NT2/D1 (cell line): ENCODE results near the gene KIAA1549.
"Not testable (repeated sequence)": the region's sequence is repeated elsewhere in the genome, so short reads cannot be mapped to it uniquely, and the experiment has no call there.

Source experiments
- DNase-seq: peaks from one replicate; pipeline ENCODE4 v3.0.0-alpha.2; 2011; ENCODE audit warnings: low read depth, low spot score
- H3K27me3 ChIP-seq: 2 replicates; pipeline ENCODE4 v1.6.0; 2011; ENCODE audit warnings: mild to moderate bottlenecking; ENCODE audit not compliant: insufficient read length, insufficient read depth
- H3K36me3 ChIP-seq: 2 replicates; pipeline ENCODE4 v1.6.1; 2011; ENCODE audit warnings: mild to moderate bottlenecking, low read length, mixed read lengths; ENCODE audit not compliant: insufficient read depth, insufficient read length
- H3K4me1 ChIP-seq: 2 replicates; pipeline ENCODE4 v1.5.1; 2011; ENCODE audit not compliant: insufficient read depth, insufficient read length
- H3K4me3 ChIP-seq: 2 replicates; pipeline ENCODE4 v1.5.1; 2011; ENCODE audit warnings: low read depth; ENCODE audit not compliant: insufficient read length
- H3K9ac ChIP-seq: 2 replicates; pipeline ENCODE4 v1.6.0; 2011; ENCODE audit warnings: low read depth; ENCODE audit not compliant: insufficient read length
- H3K9me3 ChIP-seq: 2 replicates; pipeline ENCODE4 v1.5.1; 2011; ENCODE audit warnings: mild to moderate bottlenecking, low read length; ENCODE audit not compliant: insufficient read depth
- SUZ12 ChIP-seq: IDR thresholded peaks from 2 replicates; pipeline ENCODE4 v1.6.1; 2011; ENCODE audit not compliant: insufficient read length, insufficient read depth; ENCODE audit errors: extremely low read depth
- YY1 ChIP-seq: IDR thresholded peaks from 2 replicates; pipeline ENCODE4 v1.6.1; 2011; ENCODE audit not compliant: insufficient read length, insufficient read depth
- ZNF274 ChIP-seq: IDR thresholded peaks from 2 replicates; pipeline ENCODE4 v1.6.1; 2011; ENCODE audit warnings: mild to moderate bottlenecking, low read depth, low read length

KIAA1549 gene

DNA sequence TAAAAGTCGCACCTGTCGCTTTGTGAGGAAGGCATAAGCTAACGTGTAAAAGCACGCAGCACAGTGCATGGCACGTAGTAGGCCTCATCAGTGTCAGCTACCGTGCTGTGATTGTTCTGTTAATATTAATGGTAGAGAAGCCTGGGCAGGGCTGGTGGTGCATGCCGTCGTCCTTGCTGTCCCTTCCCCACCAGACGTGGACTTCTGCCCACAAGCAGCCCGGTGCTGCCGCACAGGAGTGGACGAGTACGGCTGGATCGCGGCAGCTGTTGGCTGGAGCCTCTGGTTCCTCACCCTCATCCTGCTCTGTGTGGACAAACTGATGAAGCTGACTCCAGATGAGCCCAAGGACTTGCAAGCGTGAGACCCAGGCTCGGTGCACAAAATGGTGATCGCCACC lies 178.5 kb downstream of the KIAA1549 start:
- Histone ChIP-seq H3K4me3 (no peak overlapping the region), H3K27me3 (peaks cover 14% of the 10 kb centered on the region), H3K4me1 (peaks cover 6% of the 10 kb centered on the region), H3K9me3 (no peaks in the 10 kb centered on the region), H3K9ac (no peak overlapping the region), H3K36me3 (no peaks in the 10 kb centered on the region)
- no peak for DNase-seq
- TF ChIP-seq YY1 (no peak), SUZ12 (no peak), ZNF274 (no peak)

DNA sequence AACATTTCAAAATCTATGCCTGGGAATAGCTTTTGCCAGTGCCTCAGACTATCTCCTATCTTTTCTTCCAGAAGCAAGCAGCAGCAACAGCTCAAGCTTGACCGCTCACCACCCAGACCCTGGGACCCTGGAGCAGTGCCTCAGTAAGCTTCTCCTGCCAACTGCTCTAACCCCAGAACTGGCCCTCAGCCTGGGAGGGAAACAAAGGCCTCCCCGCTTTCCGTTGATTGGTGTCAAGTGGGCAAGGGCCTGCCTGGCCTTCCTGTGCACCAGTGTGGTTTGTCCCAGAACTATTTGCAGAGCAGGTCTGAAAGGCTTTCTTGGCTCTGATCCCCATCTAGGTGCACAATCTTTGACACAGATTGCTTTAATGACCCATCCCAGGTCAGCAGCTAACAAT lies 179.9 kb downstream of the KIAA1549 start:
- Histone ChIP-seq H3K27me3 (peaks cover 14% of the 10 kb centered on the region), H3K4me3 (no peak overlapping the region), H3K9ac (no peak overlapping the region), H3K4me1 (peaks cover 7% of the 10 kb centered on the region), H3K36me3 (no peaks in the 10 kb centered on the region), H3K9me3 (no peaks in the 10 kb centered on the region)
- TF ChIP-seq YY1 = no peak
- TF ChIP-seq SUZ12 = no peak
- TF ChIP-seq ZNF274 = no peak
- no peak for DNase-seq

GRCh38 chr7:138799336-138800000 lies 181.7 kb downstream of the KIAA1549 start:
- Histone ChIP-seq H3K9me3 (no peaks in the 10 kb centered on the region), H3K4me1 (peaks cover 7% of the 10 kb centered on the region), H3K27me3 (peaks cover 14% of the 10 kb centered on the region), H3K4me3 (no peak overlapping the region), H3K36me3 (no peaks in the 10 kb centered on the region), H3K9ac (no peak overlapping the region)
- TF ChIP-seq SUZ12 = no peak
- no peak for TF ChIP-seq ZNF274
- TF ChIP-seq YY1 = no peak
- DNase-seq = no peak

- H3K4me3 ChIP-seq = no peak overlapping the region
- TF ChIP-seq ZNF274 (no peak), SUZ12 (no peak), YY1 (no peak)
- H3K9me3 ChIP-seq = no peaks in the 10 kb centered on the region
Observed at GRCh38 chr7:138798836-138799235, 182.4 kb downstream of the KIAA1549 start.

DNA sequence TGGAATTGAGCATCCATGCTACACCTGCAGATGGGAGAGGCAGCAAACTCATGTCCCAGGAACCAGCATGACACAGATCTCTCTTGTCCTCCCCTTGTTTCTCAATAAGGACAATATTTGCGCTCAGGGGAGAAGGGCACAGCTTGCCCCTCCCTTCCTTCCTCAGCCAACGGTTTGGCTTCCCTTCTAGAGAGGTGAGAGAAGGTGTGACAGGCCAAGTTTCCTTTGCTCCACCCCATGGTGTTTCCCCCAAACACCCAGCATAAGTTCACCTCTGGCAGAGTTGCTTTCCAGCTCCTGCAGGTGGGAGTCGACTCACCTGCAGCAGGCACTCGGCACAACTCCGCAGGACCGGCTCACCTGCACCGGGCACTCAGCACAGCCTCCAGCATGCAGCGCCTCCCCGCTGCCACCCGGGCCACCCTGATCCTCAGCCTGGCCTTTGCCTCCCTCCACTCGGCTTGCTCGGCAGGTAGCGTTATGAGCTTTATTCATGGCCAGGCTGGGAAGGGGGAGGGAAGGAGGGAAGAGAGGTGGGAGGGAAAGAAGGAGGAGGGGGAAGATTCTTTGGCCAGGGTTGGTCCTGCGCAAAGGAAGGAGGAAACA lies 183.4 kb downstream of the KIAA1549 start, which contains the start of the genes ATP6V0A4 and TMEM213:
Gene ATP6V0A4 (minus strand): TSS at position 482 of the 606 bp plus-strand sequence. CDS start 26,949 bp downstream, outside the sequence.
Gene TMEM213 (plus strand): TSS at position 280 of the 606 bp plus-strand sequence. CDS start 111 bp downstream, at position 391.
- DNase-seq = peak; percentile 30
- Histone ChIP-seq H3K36me3 (no peaks in the 10 kb centered on the region), H3K9ac (no peak within 1 kb of the TSS), H3K9me3 (no peaks in the 10 kb centered on the region), H3K4me1 (peaks cover 7% of the 10 kb centered on the region), H3K27me3 (peaks cover 9% of the 10 kb centered on the region), H3K4me3 (no peak within 1 kb of the TSS)
- no peak for TF ChIP-seq SUZ12
- no peak for TF ChIP-seq YY1

More at GRCh38 chr7:138798836-138799235, 182.4 kb downstream of the KIAA1549 start:
- Histone ChIP-seq H3K36me3 (no peaks in the 10 kb centered on the region), H3K27me3 (peaks cover 9% of the 10 kb centered on the region), H3K9ac (no peak overlapping the region), H3K4me1 (peaks cover 7% of the 10 kb centered on the region)
- no peak for DNase-seq

DNA sequence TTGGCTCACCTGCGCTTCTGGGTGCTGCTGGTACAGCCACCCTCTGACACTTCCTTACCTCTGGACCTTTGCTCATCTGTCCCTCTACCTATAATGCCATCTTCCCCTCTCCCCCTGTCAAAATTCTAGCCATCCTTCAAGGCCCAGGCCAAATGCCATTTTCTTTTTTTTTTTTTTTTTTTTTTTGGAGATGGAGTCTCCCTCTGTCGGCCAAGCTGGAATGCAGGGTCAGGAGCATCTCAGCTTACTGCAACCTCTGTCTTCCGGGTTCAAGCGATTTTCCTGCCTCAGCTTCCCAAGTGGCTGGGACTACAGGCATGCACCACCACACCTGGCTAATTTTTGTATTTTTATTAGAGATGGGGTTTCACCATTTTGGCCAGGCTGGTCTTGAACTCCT lies 184.1 kb downstream of the KIAA1549 start:
- H3K4me1 ChIP-seq, H3K9me3 ChIP-seq, DNase-seq, H3K27me3 ChIP-seq, H3K36me3 ChIP-seq, H3K4me3 ChIP-seq, H3K9ac ChIP-seq: not testable (repeated sequence)

GRCh38 chr7:138796038-138796615 lies 185.1 kb downstream of the KIAA1549 start:
- DNase-seq = no peak
- Histone ChIP-seq H3K9me3 (no peaks in the 10 kb centered on the region), H3K27me3 (peaks cover 9% of the 10 kb centered on the region)

More at GRCh38 chr7:138796038-138796615, 185.1 kb downstream of the KIAA1549 start:
- peaks cover 7% of the 10 kb centered on the region for H3K4me1 ChIP-seq
- no peak for TF ChIP-seq SUZ12
- no peak overlapping the region for H3K9ac ChIP-seq
- H3K4me3 ChIP-seq = no peak overlapping the region
- no peaks in the 10 kb centered on the region for H3K36me3 ChIP-seq
